Measurements from ENCODE around the gene KANK3.
"Not testable (repeated sequence)": the region's sequence is repeated elsewhere in the genome, so short reads cannot be mapped to it uniquely, and the experiment has no call there.

KANK3 gene

DNA sequence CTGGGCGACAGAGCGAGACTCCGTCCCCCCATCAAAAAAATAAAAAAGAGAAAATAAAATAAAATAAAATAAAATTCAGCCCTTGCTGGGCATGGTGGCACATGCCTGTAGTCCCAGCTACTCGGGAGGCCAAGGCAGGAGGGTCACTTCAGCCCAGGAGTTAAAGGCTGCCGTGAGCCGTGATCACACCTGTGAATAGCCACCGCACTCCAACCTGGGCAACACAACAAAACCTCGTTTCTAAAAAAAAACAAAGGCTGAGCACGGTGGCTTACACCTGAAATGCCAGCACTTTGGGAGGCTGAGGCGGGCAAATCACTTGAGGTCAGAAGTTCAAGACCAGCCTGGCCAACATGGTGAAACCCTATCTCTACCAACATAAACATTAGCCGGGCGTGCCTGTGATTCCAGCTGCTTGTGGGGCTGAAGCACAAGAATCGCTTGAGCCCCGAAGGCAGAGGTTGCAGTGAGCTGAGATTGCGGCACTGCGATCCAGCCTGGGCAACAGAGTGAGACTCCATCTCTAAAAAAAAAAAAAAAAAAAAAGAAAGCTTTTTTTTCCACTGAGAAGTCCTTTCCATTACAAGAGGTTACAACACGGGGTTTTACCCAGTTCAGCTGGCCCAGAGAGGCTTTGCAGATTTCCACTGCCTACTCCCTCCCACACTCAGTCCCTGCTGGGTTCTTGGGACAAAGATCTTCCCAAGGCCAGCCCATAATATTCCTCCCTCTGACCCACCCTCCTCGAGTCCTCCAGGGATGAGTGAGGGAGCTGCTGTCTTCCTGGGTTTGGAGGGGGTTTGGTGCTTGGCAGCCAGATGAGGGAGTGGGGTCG is 27.3 kb upstream of the KANK3 start:
- DNase-seq (ENCODE audit: low spot score): no peak

DNA sequence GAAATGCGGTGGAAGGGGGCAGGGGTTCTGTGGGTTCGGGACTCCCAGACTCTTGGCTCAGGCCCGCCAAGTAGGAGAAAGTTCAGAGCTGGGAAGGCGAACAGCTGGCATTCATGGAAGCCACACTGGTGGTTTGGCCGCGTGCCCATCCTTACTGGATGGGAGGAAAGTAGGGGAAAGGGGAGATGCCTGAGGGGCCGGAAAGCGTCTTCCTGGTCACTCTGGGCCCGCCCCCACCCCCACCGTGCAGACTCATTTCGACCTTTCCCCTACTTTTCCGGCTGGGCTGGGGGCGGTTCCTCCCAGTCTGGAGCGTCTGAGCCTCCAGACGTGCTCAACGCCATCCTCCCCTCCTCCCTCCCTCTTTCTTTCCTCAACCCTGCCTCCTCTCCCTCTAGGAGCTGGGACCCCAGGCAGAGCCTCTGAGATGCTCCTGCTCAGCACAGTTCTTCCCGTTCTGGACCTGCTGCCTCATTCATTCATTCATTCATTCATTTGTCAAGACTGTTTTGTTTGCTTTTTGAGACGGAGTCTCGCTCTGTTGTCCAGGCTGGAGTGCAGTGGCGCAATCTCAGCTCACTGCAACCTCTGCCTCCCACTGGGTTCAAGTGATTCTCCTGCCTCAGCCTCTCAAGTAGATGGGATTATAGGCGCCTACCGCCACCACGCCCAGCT is 24.4 kb upstream of the KANK3 start:
- DNase-seq (ENCODE audit: low spot score): peak; percentile 63

DNA sequence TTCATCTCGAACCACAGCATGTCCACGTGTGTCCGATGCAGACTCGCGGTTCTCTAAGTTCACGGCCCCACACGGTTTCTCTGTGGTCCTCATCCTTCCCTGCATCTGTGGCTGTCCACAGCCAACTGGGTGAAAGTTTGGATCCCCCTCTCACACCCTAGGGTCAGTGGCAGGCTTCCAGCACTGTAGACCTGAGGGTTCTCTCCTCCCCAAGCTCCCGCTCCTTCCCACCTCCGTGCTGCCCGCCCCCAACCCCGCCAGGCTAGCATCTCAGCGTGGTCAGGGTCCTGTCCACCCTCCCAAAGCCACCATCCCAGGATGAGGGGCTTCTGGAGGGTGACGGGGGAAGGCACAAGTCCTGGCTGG is 23.9 kb upstream of the KANK3 start:
- DNase-seq (ENCODE audit: low spot score): no peak

DNA sequence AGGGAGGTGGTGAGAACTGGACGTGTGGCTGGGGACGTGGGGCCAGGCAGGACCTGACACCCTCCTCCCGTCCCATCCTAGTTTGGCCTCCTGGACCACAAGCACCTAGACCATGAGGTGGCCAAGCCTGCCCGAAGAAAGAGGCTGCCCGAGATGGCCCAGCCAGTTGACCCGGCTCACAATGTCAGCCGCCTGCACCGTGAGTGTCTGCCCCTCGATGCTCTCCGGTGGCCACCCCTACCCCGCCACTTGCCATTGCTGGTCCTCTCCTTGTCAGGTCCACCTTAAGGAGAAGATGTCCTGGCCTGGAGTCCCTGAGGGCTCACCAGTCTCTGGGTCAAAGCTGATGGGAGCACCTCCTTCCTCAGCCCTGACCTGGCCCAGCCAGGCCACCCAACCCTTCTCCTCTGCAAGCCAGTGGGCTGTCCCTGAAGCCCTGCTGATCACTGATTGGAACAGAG is 23.1 kb upstream of the KANK3 start:
- DNase-seq (ENCODE audit: low spot score): no peak

DNA sequence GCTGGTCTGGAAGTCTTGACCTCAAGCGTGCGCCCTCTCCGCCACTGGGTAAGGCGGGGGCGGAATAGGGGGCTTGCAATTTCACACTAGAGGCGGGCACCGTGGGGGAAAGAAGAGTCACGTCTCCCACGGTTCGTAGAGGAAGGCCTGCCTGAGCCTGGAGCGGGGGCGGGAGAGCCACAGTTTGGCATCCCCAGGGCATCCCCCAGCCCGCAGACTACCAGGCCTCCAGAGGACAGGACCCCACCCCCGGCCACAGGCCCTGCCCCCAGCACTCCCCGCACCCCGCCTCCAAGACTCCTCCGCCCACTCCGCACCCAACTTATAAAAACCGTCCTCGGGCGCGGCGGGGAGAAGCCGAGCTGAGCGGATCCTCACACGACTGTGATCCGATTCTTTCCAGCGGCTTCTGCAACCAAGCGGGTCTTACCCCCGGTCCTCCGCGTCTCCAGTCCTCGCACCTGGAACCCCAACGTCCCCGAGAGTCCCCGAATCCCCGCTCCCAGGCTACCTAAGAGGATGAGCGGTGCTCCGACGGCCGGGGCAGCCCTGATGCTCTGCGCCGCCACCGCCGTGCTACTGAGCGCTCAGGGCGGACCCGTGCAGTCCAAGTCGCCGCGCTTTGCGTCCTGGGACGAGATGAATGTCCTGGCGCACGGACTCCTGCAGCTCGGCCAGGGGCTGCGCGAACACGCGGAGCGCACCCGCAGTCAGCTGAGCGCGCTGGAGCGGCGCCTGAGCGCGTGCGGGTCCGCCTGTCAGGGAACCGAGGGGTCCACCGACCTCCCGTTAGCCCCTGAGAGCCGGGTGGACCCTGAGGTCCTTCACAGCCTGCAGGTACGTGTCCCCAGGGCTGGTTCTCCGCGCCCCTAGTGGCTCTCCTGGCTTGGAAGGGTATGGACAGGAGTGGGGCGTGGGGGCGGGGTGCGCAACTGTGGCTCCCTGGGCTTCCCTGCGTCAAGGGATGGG is 21.0 kb upstream of the KANK3 start, which contains the start of gene ANGPTL4:
ANGPTL4 (plus strand) TSS at position 353 of the 969 bp plus-strand sequence; CDS start at position 520, 167 bp downstream.
- peak; percentile 69 for DNase-seq (ENCODE audit: low spot score)

DNA sequence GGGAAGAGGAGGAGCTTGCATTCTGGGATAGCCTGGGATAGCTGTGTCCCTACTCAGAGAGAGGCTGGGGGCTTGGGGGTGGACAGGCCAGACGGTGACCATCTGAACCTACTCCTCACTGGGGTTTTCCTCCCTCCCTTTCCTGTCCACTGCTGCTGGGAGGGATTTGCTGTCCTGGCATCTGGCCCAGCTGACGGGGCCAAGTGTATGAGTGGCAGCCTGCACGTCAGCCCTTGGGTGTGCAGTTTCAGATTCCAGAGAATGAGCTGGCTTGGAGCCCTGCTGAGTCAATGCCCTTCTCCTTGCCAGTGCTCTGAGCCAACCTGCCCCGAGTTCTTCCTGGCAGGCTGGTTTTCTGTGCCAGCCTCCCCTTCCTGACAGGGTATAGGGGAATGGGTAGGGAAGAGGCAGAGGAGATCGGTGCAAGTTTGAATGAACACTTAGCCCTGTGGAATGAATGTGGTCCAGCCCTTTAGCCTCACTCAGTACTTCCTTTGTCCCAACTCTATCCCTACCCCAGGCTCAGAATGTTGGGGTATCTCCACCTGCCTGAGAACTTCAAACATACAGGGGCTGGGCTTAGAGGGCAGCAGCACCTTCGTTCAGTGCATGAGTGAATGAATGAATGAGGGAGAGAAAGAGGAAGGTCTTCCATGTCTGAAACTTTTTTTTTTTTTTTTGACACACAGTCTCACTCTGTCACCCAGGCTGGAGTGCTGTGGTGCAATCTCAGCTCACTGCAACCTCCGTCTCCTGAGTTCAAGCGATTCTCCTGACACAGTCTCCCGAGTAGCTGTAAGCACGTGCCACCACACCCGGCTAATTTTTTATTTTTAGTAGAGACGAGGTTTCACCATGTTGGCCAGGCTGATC is 19.1 kb upstream of the KANK3 start:
- peak; percentile 66 for DNase-seq (ENCODE audit: low spot score)

DNA sequence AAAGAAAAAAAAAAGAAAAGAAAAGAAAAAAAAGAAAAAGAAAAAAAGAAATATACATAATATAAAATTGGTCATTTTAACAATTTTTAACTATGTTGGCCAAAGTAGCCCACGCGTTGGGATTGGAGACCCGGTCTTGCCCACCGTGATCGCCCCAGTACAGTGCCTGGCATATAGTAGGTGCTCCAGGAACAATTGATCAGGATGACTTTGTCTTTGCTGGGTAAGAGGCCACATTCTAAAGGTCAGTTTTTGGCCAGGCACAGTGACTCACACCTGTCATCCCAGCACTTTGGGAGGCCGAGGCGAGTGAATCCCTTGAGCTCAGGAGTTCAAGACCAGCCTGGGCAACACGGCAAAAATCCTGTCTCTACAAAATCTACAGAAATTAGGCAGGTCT is 17.1 kb upstream of the KANK3 start:
- DNase-seq (ENCODE audit: low spot score): no peak

DNA sequence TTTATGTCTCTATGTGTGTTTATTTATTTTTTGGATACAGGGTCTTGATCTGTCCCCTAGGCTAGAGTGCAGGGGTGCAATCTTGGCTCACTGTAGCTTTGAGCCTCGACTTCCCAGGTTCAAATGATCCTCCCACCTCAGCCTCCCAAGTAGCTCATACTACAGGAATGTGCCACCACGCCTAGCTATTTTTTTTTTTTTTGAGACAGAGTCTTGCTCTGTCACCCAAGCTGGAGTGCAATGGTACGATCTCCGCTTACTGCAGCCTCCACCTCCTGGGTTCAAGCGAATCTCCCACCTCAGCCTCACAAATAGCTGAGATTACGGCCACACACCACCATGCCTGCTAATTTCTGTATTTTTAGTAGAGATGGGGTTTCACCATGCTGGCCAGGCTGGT is 15.9 kb upstream of the KANK3 start:
- no peak for DNase-seq (ENCODE audit: low spot score)

DNA sequence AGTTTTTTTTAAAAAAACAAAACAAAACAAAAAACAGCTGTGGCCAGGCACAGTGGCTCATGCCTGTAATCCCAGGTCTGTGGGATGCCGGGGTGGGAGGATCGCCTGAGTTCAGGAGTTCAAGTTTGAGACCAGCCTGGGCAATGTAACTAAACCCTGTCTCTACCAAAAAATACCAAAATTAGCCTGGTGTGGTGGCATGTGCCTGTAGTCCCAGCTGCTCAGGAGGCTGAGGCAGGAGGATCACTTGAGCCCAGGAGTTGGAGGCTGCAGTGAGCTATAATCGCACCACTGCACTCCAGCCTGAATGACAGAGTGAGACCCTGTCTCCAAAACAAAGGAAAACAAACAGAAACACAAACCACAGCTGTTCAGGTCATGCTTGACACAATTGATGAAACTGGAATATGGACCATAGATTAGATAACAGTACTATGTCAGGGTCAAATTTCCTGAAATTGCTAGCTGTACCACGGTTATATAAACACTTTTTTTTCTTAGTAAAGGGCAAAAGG is 14.0 kb upstream of the KANK3 start:
- DNase-seq (ENCODE audit: low spot score): no peak

DNA sequence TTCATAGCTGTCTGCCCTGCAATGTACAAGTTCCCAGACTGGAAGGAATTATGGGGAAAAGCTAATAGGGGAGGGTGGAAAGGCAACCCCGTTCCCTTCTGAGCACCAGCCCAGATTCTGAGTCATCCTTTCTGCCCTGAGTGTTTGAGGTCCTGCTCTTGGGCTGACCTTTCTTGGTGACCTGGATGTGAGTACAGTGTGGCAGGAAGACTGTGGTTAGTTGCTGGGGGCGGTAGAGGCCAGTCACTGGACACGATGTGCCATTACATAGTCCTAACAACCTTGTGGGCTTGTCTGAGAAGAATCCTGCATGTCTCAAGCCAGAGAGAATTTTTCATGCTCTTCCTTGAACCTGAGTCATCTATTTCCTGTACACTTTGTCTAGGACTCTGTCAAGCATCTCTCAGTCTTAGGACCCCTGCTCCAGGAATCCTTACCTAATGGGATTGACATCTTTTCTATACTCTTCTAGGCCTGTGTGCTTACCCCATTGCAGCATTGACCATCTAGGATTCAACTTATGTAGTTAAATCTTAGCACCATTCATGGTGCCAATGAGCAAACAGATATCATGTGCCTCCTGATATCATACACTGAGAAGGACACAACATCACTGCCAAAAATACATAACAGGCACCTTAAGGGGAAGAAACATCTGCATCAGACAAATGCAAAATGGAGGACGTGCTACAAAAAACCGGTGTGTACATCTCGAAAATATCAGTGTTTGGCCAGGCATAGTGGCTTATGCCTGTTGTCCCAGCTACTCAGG is 12.8 kb upstream of the KANK3 start:
- no peak for DNase-seq (ENCODE audit: low spot score)

DNA sequence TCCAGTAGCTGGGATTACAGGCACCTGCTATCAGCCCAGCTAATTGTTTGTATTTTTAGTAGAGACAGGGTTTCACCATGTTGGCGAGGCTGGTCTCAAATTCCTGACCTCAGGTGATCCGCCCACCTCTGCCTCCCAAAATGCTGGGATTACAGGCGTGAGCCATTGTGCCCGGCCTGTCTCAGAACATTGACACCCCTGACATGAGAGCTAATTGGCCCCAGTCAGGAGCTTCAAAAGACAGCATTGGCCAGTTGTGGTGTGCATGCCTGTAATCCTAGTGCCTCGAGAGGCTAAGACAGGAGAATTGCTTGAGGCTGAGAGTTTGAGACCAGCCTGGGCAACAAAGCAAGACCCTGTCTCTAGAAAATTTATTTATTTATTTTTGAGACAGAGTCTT is 9.8 kb upstream of the KANK3 start:
- DNase-seq (ENCODE audit: low spot score): not testable (repeated sequence)

DNA sequence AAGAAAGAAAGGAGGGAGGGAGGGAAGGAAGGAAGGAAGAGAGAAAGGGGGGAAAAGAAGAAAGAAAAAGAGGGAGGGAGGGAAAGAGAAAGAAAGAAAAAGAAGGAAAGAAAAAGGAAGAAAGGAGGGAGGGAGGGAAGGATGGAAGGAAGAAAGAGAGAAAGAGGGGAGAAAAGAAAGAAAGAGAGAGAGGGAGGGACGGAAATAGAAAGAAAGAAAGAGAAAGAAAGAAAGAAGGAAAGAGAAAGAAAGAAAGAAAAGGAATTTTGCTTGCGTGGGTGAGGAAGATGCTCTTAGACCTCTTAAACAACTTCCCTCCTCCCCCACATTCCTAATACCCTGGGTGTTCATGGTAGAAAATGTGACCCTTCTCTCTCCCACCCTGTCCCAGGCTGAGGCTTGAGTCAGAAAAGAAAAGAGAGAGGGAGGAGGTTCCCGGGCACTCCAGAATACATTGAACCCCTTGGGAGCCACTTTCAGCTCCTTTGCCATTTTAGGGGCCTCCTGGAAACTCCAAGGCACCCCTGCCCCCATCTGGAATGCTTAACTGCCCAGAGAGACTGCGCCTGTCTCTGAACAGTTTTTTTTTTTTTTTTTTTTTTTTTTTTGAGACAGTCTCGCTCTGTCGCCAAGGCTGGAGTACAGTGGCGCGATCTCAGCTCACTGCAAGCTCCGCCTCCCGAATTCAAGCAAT is 9.2 kb upstream of the KANK3 start:
- DNase-seq (ENCODE audit: low spot score): no peak

DNA sequence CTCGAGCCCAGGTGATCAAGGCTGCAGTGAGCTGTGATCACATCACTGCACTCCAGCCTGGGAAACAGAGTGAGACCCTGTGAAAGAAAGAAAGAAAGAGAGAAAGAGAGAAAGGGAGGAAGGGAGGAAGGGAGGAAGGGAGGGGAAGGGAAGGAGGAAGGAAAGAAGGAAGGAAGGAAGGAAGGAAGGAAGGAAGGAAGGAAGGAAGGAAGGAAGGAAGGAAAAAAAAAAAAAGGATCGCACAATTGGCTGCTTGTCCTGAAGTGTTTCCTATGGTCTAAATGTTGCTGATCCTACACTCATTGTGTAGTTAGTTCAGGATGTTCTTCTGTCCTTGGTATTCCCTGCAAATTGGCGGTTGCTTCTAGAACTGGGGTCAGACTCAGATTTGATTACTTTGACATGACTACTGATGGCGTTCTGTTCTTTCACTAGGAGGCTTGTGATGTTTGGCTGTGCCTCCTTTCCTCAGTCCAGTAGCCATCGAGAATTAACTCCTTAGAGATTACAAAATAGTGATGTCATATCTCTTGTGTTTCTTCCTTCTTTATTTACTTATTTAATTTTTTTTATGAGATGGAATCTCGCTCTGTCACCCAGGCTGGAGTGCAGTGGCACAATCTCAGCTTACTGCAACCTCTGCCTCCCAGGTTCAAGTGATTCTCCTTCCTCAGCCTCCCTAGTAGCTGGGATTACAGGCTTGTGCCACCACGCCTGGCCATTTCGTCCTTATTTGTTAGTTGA is 6.7 kb upstream of the KANK3 start:
- not testable (repeated sequence) for DNase-seq (ENCODE audit: low spot score)

DNA sequence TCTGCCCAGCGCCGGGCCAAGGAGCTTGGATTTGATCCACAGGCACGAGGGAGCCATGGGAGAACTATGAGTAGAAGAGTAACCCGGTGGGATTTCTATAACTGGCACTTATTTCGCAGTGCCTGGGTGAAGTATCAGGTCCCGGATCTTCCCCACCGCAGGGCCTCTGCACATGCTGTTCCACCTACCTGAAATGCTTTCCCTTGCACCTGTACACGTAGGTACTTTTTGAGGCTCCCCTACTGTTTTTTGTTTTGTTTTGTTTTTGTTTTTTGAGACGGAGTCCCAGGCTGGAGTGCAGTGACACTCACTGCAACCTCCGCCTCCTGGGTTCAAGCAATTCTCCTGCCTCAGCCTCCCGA is 402 bp upstream of the KANK3 start:
- no peak for DNase-seq (ENCODE audit: low spot score)

DNA sequence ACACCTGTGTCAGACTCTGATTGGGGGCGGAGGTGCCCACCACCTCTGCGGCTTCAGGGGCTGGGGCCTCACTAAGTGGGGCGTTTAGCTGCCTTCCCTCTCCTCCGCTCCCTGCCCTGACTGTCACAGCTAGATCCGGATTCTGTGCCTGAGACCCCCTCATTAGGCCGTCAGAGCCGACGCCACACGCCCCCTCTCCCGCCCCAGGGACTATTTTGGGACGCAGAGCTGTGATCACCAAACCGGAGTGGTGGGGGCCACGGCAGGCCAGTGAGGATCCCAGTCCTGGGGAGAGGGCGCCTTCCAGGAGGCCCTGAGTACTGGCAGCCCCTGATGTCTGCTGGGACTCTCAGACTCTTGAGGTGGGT is 762 bp downstream of the KANK3 start:
- DNase-seq (ENCODE audit: low spot score): peak; percentile 4

DNA sequence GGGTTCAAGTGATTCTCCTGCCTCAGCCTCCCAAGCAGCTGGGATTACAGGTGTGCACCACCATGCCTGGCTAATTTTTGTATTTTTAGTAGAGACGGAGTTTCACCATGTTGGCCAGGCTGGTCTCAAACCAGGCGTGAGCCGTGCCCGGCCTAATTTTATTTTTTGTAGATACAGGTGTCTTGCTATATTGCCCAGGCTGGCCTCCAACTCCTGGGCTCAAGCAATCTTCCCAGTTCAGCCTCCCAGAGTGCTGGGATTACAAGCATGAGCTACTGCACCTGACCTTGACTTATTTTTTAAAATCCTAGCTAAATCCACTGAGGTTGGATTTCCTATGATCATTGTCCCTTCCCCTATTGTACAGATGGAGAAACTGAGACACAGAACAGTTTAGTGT is 1.6 kb downstream of the KANK3 start:
- DNase-seq (ENCODE audit: low spot score): not testable (repeated sequence)

DNA sequence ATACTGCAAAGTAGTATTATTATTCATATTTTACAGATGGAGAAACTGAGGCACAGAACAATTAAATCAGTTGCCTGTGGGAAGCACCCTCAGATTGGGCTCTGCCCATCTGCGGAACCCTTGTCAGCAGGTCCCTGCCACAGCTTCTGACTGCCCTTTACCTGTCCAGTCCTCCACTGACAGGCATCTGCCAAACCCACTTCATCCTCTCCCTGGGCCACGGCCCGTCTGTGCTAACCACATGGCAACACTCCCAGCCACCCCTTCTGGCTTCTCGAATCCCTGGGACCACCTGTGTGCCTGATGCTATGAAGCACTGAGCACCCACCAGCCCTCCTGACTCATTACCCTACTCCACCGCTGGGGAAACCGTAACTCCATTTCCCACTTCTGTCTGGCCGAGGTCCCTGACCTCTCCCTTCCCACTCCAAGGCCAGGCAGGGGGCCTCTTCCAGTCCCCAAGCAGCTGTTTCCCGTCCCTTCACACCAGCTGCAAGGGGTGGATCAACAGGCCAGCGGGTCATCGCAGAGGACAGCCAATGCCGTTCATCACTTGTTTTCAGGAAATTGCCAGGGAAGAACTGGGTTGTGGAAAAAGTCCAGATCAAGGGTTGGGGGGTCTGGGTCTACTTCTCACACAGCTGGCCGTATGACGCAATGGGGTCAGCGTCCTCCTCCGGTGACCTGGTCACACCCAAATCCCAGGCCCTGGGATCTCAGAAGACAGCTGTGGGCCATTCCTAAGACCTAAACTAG is 2.5 kb downstream of the KANK3 start:
- DNase-seq (ENCODE audit: low spot score): peak; percentile 65

DNA sequence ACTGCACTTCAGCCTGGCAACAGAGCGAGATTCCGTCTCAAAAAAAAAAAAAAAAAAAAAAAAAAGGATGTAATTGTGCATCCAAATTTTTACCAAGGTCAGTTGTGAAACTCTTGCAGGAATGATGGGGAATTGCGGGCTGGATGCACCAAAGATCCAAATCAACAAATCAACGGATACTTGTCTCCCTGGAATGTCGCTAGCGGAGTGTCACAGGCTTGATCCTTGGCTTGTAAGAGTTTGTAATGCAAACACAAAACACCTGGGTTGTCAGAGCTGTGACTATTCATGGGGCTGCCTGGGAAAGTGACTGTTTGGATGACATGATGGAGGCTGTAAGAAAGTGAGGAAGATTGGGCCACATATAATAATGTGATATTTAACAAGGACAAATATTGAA is 4.2 kb downstream of the KANK3 start:
- no peak for DNase-seq (ENCODE audit: low spot score)

Data from HuH-7.5 (cell line).